ENCODE measurements around the gene STAT5A. TPM values are rescaled to one million over a fixed set of nuclear protein-coding genes. Genes with fewer than 3 reads are reported as not detected.

Gene STAT5A
- total RNA-seq, 1 experiment from 2014 or later = 5.0 TPM

Other genes with a start within 250 kb of the STAT5A start
- gene C17orf113, start 237.9 kb upstream of the STAT5A start, total RNA-seq (2014; rRNA removed; shearing (Covaris generic)) = not detected in 2 replicates
- not detected in 2 replicates for gene ZNF385C, start 190.0 kb upstream of the STAT5A start, total RNA-seq (2014; rRNA removed; shearing (Covaris generic))
- 7.8 and 10.0 TPM in 2 replicates for gene DHX58, start 175.8 kb upstream of the STAT5A start, total RNA-seq (2014; rRNA removed; shearing (Covaris generic))
- 19.9 and 22.3 TPM in 2 replicates for gene KAT2A, start 167.1 kb upstream of the STAT5A start, total RNA-seq (2014; rRNA removed; shearing (Covaris generic))
- gene HSPB9, start 165.7 kb upstream of the STAT5A start, total RNA-seq (2014; rRNA removed; shearing (Covaris generic)) = not detected in 2 replicates
- 96.9 and 131 TPM in 2 replicates for gene RAB5C, start 133.5 kb upstream of the STAT5A start, total RNA-seq (2014; rRNA removed; shearing (Covaris generic))
- 0.02 TPM in 1 of 2 replicates, not detected in the other for gene KCNH4, start 107.4 kb upstream of the STAT5A start, total RNA-seq (2014; rRNA removed; shearing (Covaris generic))
- not detected in 2 replicates for gene HCRT, start 103.0 kb upstream of the STAT5A start, total RNA-seq (2014; rRNA removed; shearing (Covaris generic))
- gene GHDC, start 94.0 kb upstream of the STAT5A start, total RNA-seq (2014; rRNA removed; shearing (Covaris generic)) = 27.0 and 31.5 TPM in 2 replicates
- 23.4 and 30.9 TPM in 2 replicates for gene STAT5B, start 12.1 kb upstream of the STAT5A start, total RNA-seq (2014; rRNA removed; shearing (Covaris generic))
- 78.5 and 92.9 TPM in 2 replicates for gene STAT3, start 99.9 kb downstream of the STAT5A start, total RNA-seq (2014; rRNA removed; shearing (Covaris generic))
- 569 and 659 TPM in 2 replicates for gene CAVIN1, start 134.8 kb downstream of the STAT5A start, total RNA-seq (2014; rRNA removed; shearing (Covaris generic))
- gene ATP6V0A1, start 170.4 kb downstream of the STAT5A start, total RNA-seq (2014; rRNA removed; shearing (Covaris generic)) = 23.4 and 24.1 TPM in 2 replicates
- gene NAGLU, start 247.7 kb downstream of the STAT5A start, total RNA-seq (2014; rRNA removed; shearing (Covaris generic)) = 79.2 and 80.1 TPM in 2 replicates